Karpas-422 (cell line): Measurements from ENCODE around the gene COL2A1. TPM values are rescaled to one million over a fixed set of nuclear protein-coding genes. Genes with fewer than 3 reads are reported as not detected.

ENCODE experiments used
- DNase-seq: peaks from one replicate; pipeline ENCODE4 v3.0.0-alpha.2; 2015
- H2AFZ ChIP-seq: fragments of 200-600 bp; sonication (generic); 2 replicates; pipeline ENCODE4 v1.6.1; 2014; ENCODE audit warnings: antibody characterized with exemption, low read length, mixed read lengths
- H3K27ac ChIP-seq: fragments of 200-600 bp; sonication (generic); 2 replicates; pipeline ENCODE4 v1.5.1; 2014; ENCODE audit warnings: mild to moderate bottlenecking, low read length, moderate library complexity
- H3K27me3 ChIP-seq: fragments of 200-600 bp; sonication (generic); 2 replicates; pipeline ENCODE4 v1.6.1; 2014; ENCODE audit warnings: low read length, mixed read lengths
- H3K36me3 ChIP-seq: fragments of 200-600 bp; sonication (generic); 2 replicates; pipeline ENCODE4 v1.6.1; 2014; ENCODE audit warnings: low read length, mixed read lengths; ENCODE audit not compliant: insufficient read depth
- H3K4me1 ChIP-seq: fragments of 200-600 bp; sonication (generic); 2 replicates; pipeline ENCODE4 v1.6.1; 2014; ENCODE audit warnings: mild to moderate bottlenecking, low read length, mixed read lengths
- H3K4me2 ChIP-seq: fragments of 200-600 bp; sonication (generic); 2 replicates; pipeline ENCODE4 v1.6.1; 2014; ENCODE audit warnings: low read length, low read depth, mild to moderate bottlenecking; ENCODE audit not compliant: poor library complexity, severe bottlenecking
- H3K4me3 ChIP-seq: fragments of 200-600 bp; sonication (generic); 2 replicates; pipeline ENCODE4 v1.5.1; 2014; ENCODE audit warnings: mild to moderate bottlenecking, antibody characterized with exemption, low read length, mixed read lengths
- H3K79me2 ChIP-seq: fragments of 200-600 bp; sonication (generic); 2 replicates; pipeline ENCODE4 v1.6.1; 2014; ENCODE audit warnings: mild to moderate bottlenecking, low read length, mixed read lengths
- H3K9ac ChIP-seq: fragments of 200-600 bp; sonication (generic); 2 replicates; pipeline ENCODE4 v1.6.0; 2014; ENCODE audit warnings: low read length
- H3K9me2 ChIP-seq: fragments of 200-600 bp; sonication (generic), shearing (Covaris generic); replicated peaks from 2 replicates; pipeline ENCODE4 v1.6.0; 2014; ENCODE audit warnings: mild to moderate bottlenecking, low read length, moderate library complexity; ENCODE audit not compliant: insufficient read depth
- H3K9me3 ChIP-seq: fragments of 300-700, 200-600 bp; sonication (generic); 2 replicates; pipeline ENCODE4 v1.6.1; 2014; ENCODE audit warnings: low read length, mixed read lengths
- H4K20me1 ChIP-seq: fragments of 200-600 bp; sonication (generic); 2 replicates; pipeline ENCODE4 v1.6.1; 2014; ENCODE audit warnings: mild to moderate bottlenecking, antibody characterized with exemption, low read length, low read depth; ENCODE audit not compliant: insufficient read depth
- total RNA-seq: library from RNA; depleted of rRNA; stranded (reverse); fragments of >200 nt; shearing (Covaris generic); gene quantifications from 2 replicates; pipeline ENCODE4 v1.2.3, GENCODE V29; 2014; ENCODE audit warnings: low replicate concordance

COL2A1 gene
- total RNA-seq, 1 experiment from 2014 or later: not detected

DNA sequence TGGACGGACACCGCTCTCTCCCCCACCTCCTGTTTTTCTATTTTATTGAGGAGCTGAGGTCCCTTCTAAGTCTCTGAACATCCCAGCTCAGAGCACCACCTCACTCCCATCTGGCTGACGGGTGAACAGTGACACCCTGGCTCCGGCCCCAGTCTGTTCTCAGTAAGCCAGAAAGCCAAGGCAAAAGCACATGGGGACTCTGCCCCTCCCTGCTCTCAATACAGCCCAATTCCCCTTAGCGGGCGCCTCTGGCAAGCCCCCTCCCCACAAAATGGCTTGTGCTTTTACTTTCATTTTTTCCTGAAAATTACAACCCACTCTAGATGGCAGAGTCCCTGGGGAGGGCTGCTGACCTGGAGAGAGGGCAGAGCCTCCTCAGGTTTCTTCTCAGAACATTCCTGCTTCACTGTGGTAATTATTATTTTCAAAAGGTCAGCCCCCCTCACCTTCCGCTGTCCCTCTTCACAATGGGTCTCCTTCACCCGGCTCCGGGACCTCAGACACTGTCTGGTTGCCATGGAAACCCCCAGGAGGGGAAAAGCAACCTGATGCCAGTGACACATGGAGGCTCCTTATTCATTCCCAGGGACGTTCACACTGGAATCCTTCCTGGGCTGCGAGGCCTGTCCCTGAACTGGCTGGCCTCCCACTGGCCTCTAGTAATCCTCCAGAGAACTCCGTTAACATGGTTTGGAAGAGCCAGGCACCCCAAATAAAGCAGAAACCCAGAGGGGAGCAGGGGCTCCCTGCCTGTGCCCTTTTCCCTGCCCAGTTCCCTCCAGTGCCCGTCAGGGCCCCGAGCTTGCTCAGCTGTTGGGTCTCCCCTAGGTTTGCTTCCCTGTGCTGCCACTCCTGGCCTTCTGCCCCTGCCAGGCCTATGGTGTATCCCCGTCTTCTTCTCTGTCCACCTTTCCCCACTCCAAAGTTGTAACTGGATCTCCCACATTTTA lies 15.9 kb downstream of the COL2A1 start:
- no peaks in the 10 kb centered on the region for H3K9me3 ChIP-seq
- H3K9ac ChIP-seq: no peak overlapping the region
- H3K36me3 ChIP-seq: no peaks in the 10 kb centered on the region
- no peak overlapping the region for H3K4me2 ChIP-seq
- DNase-seq: no peak
- peaks cover 22% of the 10 kb centered on the region for H3K4me1 ChIP-seq
- no peaks in the 10 kb centered on the region for H3K9me2 ChIP-seq
- no peaks in the 10 kb centered on the region for H3K79me2 ChIP-seq
- H3K27ac ChIP-seq: no peak overlapping the region
- H3K4me3 ChIP-seq: no peak overlapping the region
- no peak overlapping the region for H2AFZ ChIP-seq
- H3K27me3 ChIP-seq: no peaks in the 10 kb centered on the region
- H4K20me1 ChIP-seq: no peaks in the 10 kb centered on the region

- H3K79me2 ChIP-seq: no peaks in the 10 kb centered on the region
- no peak overlapping the region for H2AFZ ChIP-seq
- no peak overlapping the region for H3K4me2 ChIP-seq
- no peak overlapping the region for H3K4me3 ChIP-seq
- H4K20me1 ChIP-seq: no peaks in the 10 kb centered on the region
- H3K9me3 ChIP-seq: no peaks in the 10 kb centered on the region
- no peaks in the 10 kb centered on the region for H3K9me2 ChIP-seq
- H3K9ac ChIP-seq: no peak overlapping the region
- no peak for DNase-seq
- H3K27me3 ChIP-seq: no peaks in the 10 kb centered on the region
- no peak overlapping the region for H3K27ac ChIP-seq
- H3K36me3 ChIP-seq: no peaks in the 10 kb centered on the region
- peaks cover 26% of the 10 kb centered on the region for H3K4me1 ChIP-seq
Observed at GRCh38 chr12:47987411-47988072, 16.7 kb downstream of the COL2A1 start.

GRCh38 chr12:47986832-47987231 lies 17.4 kb downstream of the COL2A1 start:
- Histone ChIP-seq H3K27me3 (no peaks in the 10 kb centered on the region), H3K4me2 (no peak overlapping the region)

GRCh38 chr12:47986291-47986660 lies 18.0 kb downstream of the COL2A1 start:
- Histone ChIP-seq H2AFZ (no peak overlapping the region), H3K9me3 (no peaks in the 10 kb centered on the region), H3K4me2 (no peak overlapping the region), H3K4me3 (no peak overlapping the region), H4K20me1 (no peaks in the 10 kb centered on the region), H3K9me2 (no peaks in the 10 kb centered on the region), H3K27ac (no peak overlapping the region), H3K27me3 (no peaks in the 10 kb centered on the region), H3K79me2 (no peaks in the 10 kb centered on the region), H3K9ac (no peak overlapping the region), H3K4me1 (peaks cover 26% of the 10 kb centered on the region), H3K36me3 (no peaks in the 10 kb centered on the region)
- DNase-seq: no peak

More at GRCh38 chr12:47986832-47987231, 17.4 kb downstream of the COL2A1 start:
- H3K9me2 ChIP-seq: no peaks in the 10 kb centered on the region
- no peak overlapping the region for H3K27ac ChIP-seq
- no peak overlapping the region for H2AFZ ChIP-seq
- H3K4me1 ChIP-seq: peaks cover 26% of the 10 kb centered on the region
- DNase-seq: no peak
- no peaks in the 10 kb centered on the region for H3K79me2 ChIP-seq
- H3K9me3 ChIP-seq: no peaks in the 10 kb centered on the region
- H4K20me1 ChIP-seq: no peaks in the 10 kb centered on the region
- H3K9ac ChIP-seq: no peak overlapping the region
- no peak overlapping the region for H3K4me3 ChIP-seq
- H3K36me3 ChIP-seq: no peaks in the 10 kb centered on the region

DNA sequence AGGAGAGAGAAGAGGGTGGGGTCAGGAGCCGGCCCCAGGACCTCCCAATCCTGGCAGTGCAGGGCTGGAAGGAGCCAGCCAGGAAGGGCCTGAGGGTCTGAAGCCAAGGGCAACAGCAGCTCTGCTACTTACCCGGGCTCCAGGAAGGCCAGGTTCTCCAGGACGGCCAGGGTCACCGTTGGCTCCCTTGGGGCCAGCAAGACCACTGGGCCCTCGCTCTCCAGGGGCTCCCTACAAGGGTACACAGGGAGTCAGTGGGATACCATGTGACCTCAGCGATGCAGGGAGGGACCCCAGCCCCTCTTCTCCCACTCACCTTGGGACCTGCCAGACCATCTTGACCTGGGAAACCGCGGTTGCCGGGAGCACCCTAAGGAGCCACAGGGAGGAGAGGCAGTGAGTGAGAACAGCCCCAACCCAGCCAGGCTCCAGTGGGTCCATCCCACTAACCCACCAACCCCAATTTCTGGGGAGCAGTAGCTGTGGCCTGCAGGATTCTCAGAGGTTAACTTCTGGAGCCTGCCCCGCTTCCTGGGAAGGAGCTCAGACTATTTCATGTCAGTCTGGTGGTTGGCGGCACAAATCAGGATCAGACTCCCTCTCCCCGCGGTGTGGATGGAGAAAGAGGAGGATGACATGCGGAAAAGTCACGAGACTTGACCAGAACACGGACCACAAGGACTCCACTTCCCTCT lies 18.5 kb downstream of the COL2A1 start:
- Histone ChIP-seq H3K9me3 (no peaks in the 10 kb centered on the region), H3K4me2 (no peak overlapping the region)

GRCh38 chr12:47984331-47984801 lies 19.9 kb downstream of the COL2A1 start:
- Histone ChIP-seq H3K4me1 (peaks cover 13% of the 10 kb centered on the region), H4K20me1 (no peaks in the 10 kb centered on the region), H3K79me2 (no peaks in the 10 kb centered on the region), H3K27ac (no peak overlapping the region), H3K9me3 (no peaks in the 10 kb centered on the region), H3K27me3 (no peaks in the 10 kb centered on the region), H3K4me3 (no peak overlapping the region), H3K36me3 (no peaks in the 10 kb centered on the region), H3K4me2 (no peak overlapping the region), H2AFZ (no peak overlapping the region), H3K9me2 (no peaks in the 10 kb centered on the region), H3K9ac (no peak overlapping the region)
- DNase-seq: no peak

More for the DNA sequence above, 18.5 kb downstream of the COL2A1 start:
- H3K9me2 ChIP-seq: no peaks in the 10 kb centered on the region
- H4K20me1 ChIP-seq: no peaks in the 10 kb centered on the region
- no peak overlapping the region for H3K4me3 ChIP-seq
- no peaks in the 10 kb centered on the region for H3K36me3 ChIP-seq
- H3K27me3 ChIP-seq: no peaks in the 10 kb centered on the region
- H2AFZ ChIP-seq: no peak overlapping the region
- H3K79me2 ChIP-seq: no peaks in the 10 kb centered on the region
- no peak overlapping the region for H3K9ac ChIP-seq
- H3K4me1 ChIP-seq: peaks cover 25% of the 10 kb centered on the region
- no peak for DNase-seq
- no peak overlapping the region for H3K27ac ChIP-seq

DNA sequence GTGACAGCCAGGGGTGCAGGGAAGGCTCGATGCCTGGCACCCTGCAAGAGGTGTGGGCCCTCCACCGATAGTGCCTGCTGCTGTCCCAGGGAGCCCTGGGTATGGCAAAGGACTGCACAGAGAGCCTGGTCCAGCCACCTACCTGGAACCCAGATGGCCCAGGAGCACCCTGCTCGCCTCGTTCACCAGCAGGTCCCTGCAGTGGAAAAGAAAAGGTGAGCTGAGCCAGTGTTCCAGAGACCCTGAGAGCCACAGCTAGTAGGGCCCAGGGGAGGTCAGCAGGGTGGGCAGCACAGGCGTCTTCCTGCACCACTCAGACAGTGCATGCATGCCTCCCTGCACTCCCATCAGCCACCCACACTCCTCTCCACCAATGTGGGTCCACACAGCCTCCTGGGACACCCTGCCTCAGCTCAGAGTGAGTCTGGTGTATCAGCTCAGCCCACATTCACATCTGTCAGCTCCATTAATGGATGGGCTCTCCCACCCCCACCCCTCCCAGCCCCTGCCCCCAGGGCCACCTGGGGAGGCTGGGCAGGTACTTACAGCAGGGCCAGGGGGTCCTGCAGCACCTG lies 20.6 kb downstream of the COL2A1 start:
- H3K4me2 ChIP-seq: no peak overlapping the region
- H3K4me3 ChIP-seq: no peak overlapping the region
- no peaks in the 10 kb centered on the region for H3K27me3 ChIP-seq
- DNase-seq: peak; percentile 62
- H3K4me1 ChIP-seq: peaks cover 13% of the 10 kb centered on the region
- no peaks in the 10 kb centered on the region for H4K20me1 ChIP-seq
- no peaks in the 10 kb centered on the region for H3K79me2 ChIP-seq
- no peaks in the 10 kb centered on the region for H3K9me3 ChIP-seq
- no peaks in the 10 kb centered on the region for H3K9me2 ChIP-seq
- H3K9ac ChIP-seq: no peak overlapping the region
- H3K27ac ChIP-seq: no peak overlapping the region
- no peaks in the 10 kb centered on the region for H3K36me3 ChIP-seq
- no peak overlapping the region for H2AFZ ChIP-seq
